Bronchial epithelial cell (primary cell): ENCODE measurements around the gene HGD. TPM values are rescaled to one million over a fixed set of nuclear protein-coding genes. Genes with fewer than 3 reads are reported as not detected.

Experiments used
- DNase-seq: peaks from one replicate; pipeline ENCODE4 v3.0.0-alpha.2; 2010; ENCODE audit warnings: low read depth
- FAIRE-seq: peaks from 2 replicates; lab custom pipeline; 2011; peaks lifted over from hg19 to GRCh38; lab: Jason Lieb, UNC
- H3K27me3 ChIP-seq: 2 replicates; pipeline ENCODE4 v1.5.1; 2011; ENCODE audit warnings: low read length; ENCODE audit not compliant: control insufficient read depth, insufficient read depth
- H3K36me3 ChIP-seq: 2 replicates; pipeline ENCODE4 v1.5.1; 2011; ENCODE audit warnings: low read length; ENCODE audit not compliant: control insufficient read depth, insufficient read depth
- H3K4me3 ChIP-seq: 2 replicates; pipeline ENCODE4 v1.5.1; 2011; ENCODE audit warnings: mild to moderate bottlenecking, low read depth, low read length, control low read depth
- CTCF ChIP-seq: IDR thresholded peaks from 2 replicates; pipeline ENCODE4 v1.5.1; 2011; ENCODE audit warnings: mild to moderate bottlenecking, moderate library complexity, low read length, control low read depth, inconsistent platforms; ENCODE audit not compliant: insufficient read depth, severe bottlenecking
- total RNA-seq: library from RNA; depleted of rRNA; stranded (reverse); fragments of >200 nt; gene quantifications from 2 replicates; pipeline ENCODE4 v1.2.1, GENCODE V29; 2014

The HGD gene
- total RNA-seq, 1 donor from 2014 or later = under 0.01 TPM

GRCh38 chr3:120689395-120689794 lies 7.4 kb upstream of the HGD start:
- Histone ChIP-seq H3K36me3 (no peaks in the 10 kb centered on the region), H3K4me3 (no peak overlapping the region), H3K27me3 (no peaks in the 10 kb centered on the region)
- no peak for TF ChIP-seq CTCF
- DNase-seq (no peak), FAIRE-seq (no peak)

- no peak overlapping the region for H3K4me3 ChIP-seq
- no peaks in the 10 kb centered on the region for H3K27me3 ChIP-seq
- no peaks in the 10 kb centered on the region for H3K36me3 ChIP-seq
- FAIRE-seq (no peak), DNase-seq (no peak)
- no peak for TF ChIP-seq CTCF
Observed at GRCh38 chr3:120688121-120688520, 6.1 kb upstream of the HGD start.

- FAIRE-seq = no peak
- TF ChIP-seq CTCF = no peak
- no peak for DNase-seq
- no peaks in the 10 kb centered on the region for H3K36me3 ChIP-seq
- H3K27me3 ChIP-seq = no peaks in the 10 kb centered on the region
- H3K4me3 ChIP-seq = no peak overlapping the region
Observed at GRCh38 chr3:120685411-120685810, 3.4 kb upstream of the HGD start.

- no peak for TF ChIP-seq CTCF
- Histone ChIP-seq H3K36me3 (no peaks in the 10 kb centered on the region), H3K4me3 (no peak overlapping the region), H3K27me3 (no peaks in the 10 kb centered on the region)
- FAIRE-seq = no peak
- no peak for DNase-seq
Observed at GRCh38 chr3:120684896-120685295, 2.9 kb upstream of the HGD start.

- H3K27me3 ChIP-seq = no peaks in the 10 kb centered on the region
- FAIRE-seq (no peak), DNase-seq (no peak)
- H3K4me3 ChIP-seq = no peak overlapping the region
- H3K36me3 ChIP-seq = no peaks in the 10 kb centered on the region
- no peak for TF ChIP-seq CTCF
Observed at GRCh38 chr3:120683671-120684301, 1.7 kb upstream of the HGD start.

GRCh38 chr3:120683213-120683612 lies 1.2 kb upstream of the HGD start:
- no peak for TF ChIP-seq CTCF
- no peaks in the 10 kb centered on the region for H3K27me3 ChIP-seq
- no peaks in the 10 kb centered on the region for H3K36me3 ChIP-seq
- FAIRE-seq = no peak
- DNase-seq = no peak
- H3K4me3 ChIP-seq = no peak overlapping the region
